Purkinje cell (primary cell): Measurements from ENCODE around the gene RPL19. TPM values are rescaled to one million over a fixed set of nuclear protein-coding genes. Genes with fewer than 3 reads are reported as not detected.

ENCODE experiments used
- polyA plus RNA-seq: library from polyadenylated mRNA; unstranded; fragments of >200 nt; fragmentation: Nextera tagmentation; gene quantifications from 2 replicates; pipeline ENCODE4 v1.2.1, GENCODE V29; 2014

The RPL19 gene
- polyA plus RNA-seq, result 1,063 and 1,093 TPM in 2 replicates

GRCh38 chr17:39200070-39200879 is at the start of gene RPL19:
Gene RPL19 (plus strand): TSS chr17:39200283. CDS start chr17:39200345, 62 bp downstream.

DNA sequence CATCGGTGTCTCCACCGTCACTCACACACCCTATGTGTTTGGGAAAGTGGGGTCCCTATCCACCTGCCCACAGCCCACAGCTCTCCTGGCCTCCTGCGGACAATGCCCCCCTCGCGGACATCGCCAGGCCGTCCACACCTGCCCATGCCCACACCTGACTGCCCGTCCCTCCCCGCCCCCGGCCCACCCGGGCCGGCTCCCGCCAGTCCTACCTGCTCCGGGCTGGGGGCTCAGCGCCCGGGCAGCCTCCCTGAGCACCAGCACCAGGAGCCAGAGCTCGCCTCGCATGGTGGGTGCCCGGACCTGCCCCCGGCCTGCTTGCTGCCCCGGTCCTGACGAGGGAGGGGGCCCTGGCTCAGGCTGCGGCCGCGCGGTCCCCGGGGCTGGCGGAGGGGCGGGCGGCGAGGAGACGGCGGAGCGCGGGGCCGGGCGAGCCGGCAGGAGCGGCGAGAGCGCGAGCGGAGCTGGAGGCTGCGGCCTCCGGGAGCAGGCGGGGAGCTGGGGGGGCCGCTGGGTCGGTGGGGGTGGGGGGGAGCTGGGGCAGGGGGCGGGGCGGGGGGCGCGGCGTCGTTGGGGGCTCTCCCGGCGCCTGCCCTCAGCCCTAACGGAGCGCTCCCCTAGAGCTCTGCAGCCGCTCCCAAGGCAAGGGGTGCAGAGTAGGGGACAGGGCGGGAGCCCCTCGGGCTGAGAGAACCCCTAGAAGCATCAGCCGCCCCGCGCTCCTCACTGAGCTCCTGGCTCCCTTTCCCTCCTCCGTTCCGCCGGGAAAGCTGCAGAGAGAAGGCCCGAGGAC is 48.7 kb upstream of the RPL19 start, which contains the start of gene PLXDC1:
TSS of gene PLXDC1 (minus strand) at position 488 of the 793 bp plus-strand sequence. CDS start at position 288, 200 bp downstream.

DNA sequence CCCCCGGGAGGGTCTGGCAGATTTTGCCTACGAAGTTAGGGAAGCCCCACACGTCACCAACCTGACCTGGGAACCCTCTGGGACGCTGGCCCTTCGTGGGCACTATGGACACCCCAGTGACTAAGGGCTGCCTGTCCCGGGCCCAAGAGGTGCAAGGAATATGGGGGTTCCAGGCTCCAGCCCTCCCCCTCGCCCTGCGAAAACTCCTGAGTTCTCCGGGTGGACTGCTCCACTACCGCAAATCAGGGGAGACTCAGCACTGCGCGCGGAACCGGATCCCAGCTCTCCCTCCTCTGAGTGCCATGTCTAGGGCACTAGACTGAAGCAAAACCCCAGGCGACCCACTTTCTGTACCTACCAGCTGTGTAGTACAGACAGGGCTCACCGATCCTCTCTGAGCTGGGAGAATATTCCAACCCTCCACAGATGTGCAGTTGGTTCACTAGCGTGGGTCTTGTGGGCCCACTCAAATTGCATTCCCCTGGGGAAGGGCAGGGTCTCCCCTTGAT is 34.2 kb upstream of the RPL19 start, which contains the start of gene ARL5C:
TSS of gene ARL5C (minus strand) at position 321 of the 509 bp plus-strand sequence. CDS start 401 bp downstream, outside the sequence.

GRCh38 chr17:39197380-39198185 is 2.5 kb upstream of the RPL19 start, which contains the start of gene CACNB1:
Gene CACNB1 (minus strand): TSS chr17:39197669. CDS start chr17:39197495, 174 bp downstream.

DNA sequence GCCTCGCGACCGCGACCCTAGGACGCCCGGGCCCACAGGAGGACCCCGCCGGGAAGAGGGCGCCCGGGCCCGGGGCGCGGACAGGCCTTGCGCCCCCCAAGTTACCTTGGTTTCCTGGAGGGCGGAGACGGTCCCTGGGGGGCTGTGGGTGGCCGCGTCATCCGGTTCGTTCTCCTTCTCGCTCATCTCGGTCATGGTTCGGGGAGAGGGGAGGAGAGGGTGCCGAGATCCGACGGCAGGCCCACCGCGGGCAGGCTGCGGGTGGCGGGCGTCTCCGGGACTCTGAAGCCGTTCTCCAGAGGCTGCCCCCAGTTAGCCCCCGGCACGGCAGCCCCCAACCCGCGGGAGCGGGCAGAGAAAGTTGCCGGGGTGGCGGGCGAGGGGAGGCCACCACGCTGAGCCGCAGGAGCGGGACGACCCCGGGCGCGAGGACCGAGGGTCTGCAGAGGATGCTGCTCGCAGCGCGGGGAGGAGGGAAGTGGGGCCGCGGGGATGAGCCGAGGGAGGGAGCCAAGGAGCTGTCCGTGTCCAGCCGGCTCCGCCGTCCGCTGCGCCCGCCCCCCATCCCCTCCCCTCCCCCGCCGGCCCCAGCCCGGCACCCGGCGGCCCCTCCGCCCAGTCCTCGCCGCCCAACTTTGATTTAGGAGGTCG is 25.4 kb downstream of the RPL19 start, which contains the start of gene STAC2:
TSS of gene STAC2 (minus strand) at position 638 of the 651 bp plus-strand sequence. CDS start at position 195, 443 bp downstream.

Other genes with a start within 250 kb of the RPL19 start
- not detected in 2 replicates for gene FBXO47, start 232.9 kb upstream of the RPL19 start, polyA plus RNA-seq
- gene PLXDC1, start 48.6 kb upstream of the RPL19 start, polyA plus RNA-seq, result 163 and 207 TPM in 2 replicates
- gene ARL5C, start 34.1 kb upstream of the RPL19 start, polyA plus RNA-seq, result not detected in 2 replicates
- gene CACNB1, start 2.6 kb upstream of the RPL19 start, polyA plus RNA-seq, result 1.0 and 8.7 TPM in 2 replicates
- 0.15 and 1.2 TPM in 2 replicates for gene STAC2, start 25.7 kb downstream of the RPL19 start, polyA plus RNA-seq
- 2.2 and 4.6 TPM in 2 replicates for gene FBXL20, start 201.3 kb downstream of the RPL19 start, polyA plus RNA-seq